Left renal cortex interstitium (tissue), 4 donors: ENCODE data around the gene SEMA3B. TPM values are rescaled to one million over a fixed set of nuclear protein-coding genes. Genes with fewer than 3 reads are reported as not detected.

Experiments used
- DNase-seq, 4 donors: peaks; one replicate each; pipeline ENCODE4 v3.0.0-alpha.2; 2013; ENCODE audit warnings: low read depth in 4 of 4, low spot score in 2 of 4, missing footprints in 1 of 4
- polyA plus RNA-seq, 4 donors: library from polyadenylated mRNA; unstranded; fragments of 120-200 nt; gene quantifications; one replicate each; pipeline ENCODE4 v1.2.1, GENCODE V29; 2013; ENCODE audit not compliant: insufficient read length in 4 of 4

Gene SEMA3B
- polyA plus RNA-seq, 4 donors = 71.0 to 119 (median 108) TPM

GRCh38 chr3:50289130-50289529 is 20.2 kb downstream of the SEMA3B start:
- DNase-seq = no peak

- no peak for DNase-seq
These were observed 21.3 kb downstream of the SEMA3B start for GRCh38 chr3:50290161-50290641.

- peak; percentile 83 to 95 (median 91) for DNase-seq
These were observed 23.5 kb downstream of the SEMA3B start, which contains the start of gene IFRD2 for GRCh38 chr3:50292159-50293078. Gene IFRD2 (minus strand): TSS chr3:50292429. CDS start chr3:50292274, 155 bp downstream.

- DNase-seq = no peak
These were observed 24.3 kb downstream of the SEMA3B start for GRCh38 chr3:50293079-50293801.

- DNase-seq = no peak
These were observed 25.1 kb downstream of the SEMA3B start for GRCh38 chr3:50294089-50294488.

- no peak for DNase-seq
These were observed 25.8 kb downstream of the SEMA3B start for GRCh38 chr3:50294492-50295403.

- DNase-seq = no peak
These were observed 26.8 kb downstream of the SEMA3B start for GRCh38 chr3:50295553-50296431.

GRCh38 chr3:50296721-50297383 is 27.9 kb downstream of the SEMA3B start:
- no peak for DNase-seq

GRCh38 chr3:50297384-50297775 is 28.4 kb downstream of the SEMA3B start:
- no peak for DNase-seq

- no peak for DNase-seq
These were observed 29.2 kb downstream of the SEMA3B start for GRCh38 chr3:50297896-50298725.

- peak; percentile 97 to 99 (median 99) for DNase-seq
These were observed 30.1 kb downstream of the SEMA3B start, which contains the start of the genes HYAL3 and NAA80 for GRCh38 chr3:50298836-50299637. Gene HYAL3 (minus strand): TSS chr3:50299405. CDS start chr3:50295602, 3,803 bp downstream. Gene NAA80 (minus strand): TSS chr3:50299405. CDS start chr3:50297463, 1,942 bp downstream.

GRCh38 chr3:50299638-50299928 is 30.6 kb downstream of the SEMA3B start:
- peak in 1 of 4 donors; percentile 56 for DNase-seq

- DNase-seq = no peak
These were observed 31.2 kb downstream of the SEMA3B start for GRCh38 chr3:50299929-50300680.

GRCh38 chr3:50300681-50301254 is 31.8 kb downstream of the SEMA3B start:
- no peak for DNase-seq

GRCh38 chr3:50302095-50303012 is 33.4 kb downstream of the SEMA3B start:
- DNase-seq = no peak
